NB4 (cell line): ENCODE measurements around the gene BTBD9.

Source experiments
- CTCF ChIP-seq: IDR thresholded peaks from one replicate; pipeline ENCODE4 v1.5.1; 2012; ENCODE audit warnings: low read depth, low read length
- MYC ChIP-seq: IDR thresholded peaks from 2 replicates; pipeline ENCODE4 v1.6.1; 2011; ENCODE audit warnings: low read depth, low read length
- POLR2A ChIP-seq: IDR thresholded peaks from 2 replicates; pipeline ENCODE4 v1.6.1; 2011; ENCODE audit warnings: mild to moderate bottlenecking; ENCODE audit not compliant: insufficient read length; ENCODE audit errors: extremely low read depth
- TF ChIP-seq, protein P1 (sequence below): IDR thresholded peaks from 2 replicates; pipeline ENCODE4 v1.6.1; 2011; ENCODE audit warnings: low read depth, low read length

- TF ChIP-seq POLR2A (no peak), CTCF (no peak), MYC (no peak)
- TF ChIP-seq, protein P1, sequence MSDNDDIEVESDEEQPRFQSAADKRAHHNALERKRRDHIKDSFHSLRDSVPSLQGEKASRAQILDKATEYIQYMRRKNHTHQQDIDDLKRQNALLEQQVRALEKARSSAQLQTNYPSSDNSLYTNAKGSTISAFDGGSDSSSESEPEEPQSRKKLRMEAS: no peak
These were observed 445.1 kb downstream of the BTBD9 start for GRCh38 chr6:38194589-38194988.
